Measurements from ENCODE around the gene NUDT19. TPM values are rescaled to one million over a fixed set of nuclear protein-coding genes. Genes with fewer than 3 reads are reported as not detected.
"Not testable (repeated sequence)": the region's sequence is repeated elsewhere in the genome, so short reads cannot be mapped to it uniquely, and the experiment has no call there.

Gene NUDT19
- total RNA-seq, 1 donor from 2014 or later = 11.1 TPM

DNA sequence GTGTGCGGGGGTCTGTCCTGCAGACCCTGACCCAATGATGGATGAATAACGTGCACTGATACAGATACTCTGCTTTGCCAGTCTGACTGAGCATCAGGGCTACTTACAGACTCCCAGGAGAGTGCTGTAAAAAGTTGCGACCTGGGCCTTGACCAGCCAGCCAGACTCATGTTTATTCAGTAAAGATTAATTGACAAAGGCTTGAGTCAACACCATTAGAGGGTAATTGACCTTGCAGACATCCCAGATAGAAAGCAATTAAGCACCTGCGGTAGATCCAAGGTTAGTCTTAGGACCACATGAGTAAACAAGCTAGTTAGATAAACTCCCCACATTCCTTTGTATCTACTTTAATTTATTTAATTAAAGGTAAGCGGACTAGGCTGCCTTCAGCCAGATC lies 10.4 kb downstream of the NUDT19 start:
- DNase-seq (ENCODE audit: low spot score) = no peak
- H3K36me3 Mint-ChIP-seq (ENCODE audit: low read depth) = peaks cover 17% of the 10 kb centered on the region
- no peaks in the 10 kb centered on the region for H3K27me3 Mint-ChIP-seq (ENCODE audit: low read depth)
- TF ChIP-seq, protein P1, sequence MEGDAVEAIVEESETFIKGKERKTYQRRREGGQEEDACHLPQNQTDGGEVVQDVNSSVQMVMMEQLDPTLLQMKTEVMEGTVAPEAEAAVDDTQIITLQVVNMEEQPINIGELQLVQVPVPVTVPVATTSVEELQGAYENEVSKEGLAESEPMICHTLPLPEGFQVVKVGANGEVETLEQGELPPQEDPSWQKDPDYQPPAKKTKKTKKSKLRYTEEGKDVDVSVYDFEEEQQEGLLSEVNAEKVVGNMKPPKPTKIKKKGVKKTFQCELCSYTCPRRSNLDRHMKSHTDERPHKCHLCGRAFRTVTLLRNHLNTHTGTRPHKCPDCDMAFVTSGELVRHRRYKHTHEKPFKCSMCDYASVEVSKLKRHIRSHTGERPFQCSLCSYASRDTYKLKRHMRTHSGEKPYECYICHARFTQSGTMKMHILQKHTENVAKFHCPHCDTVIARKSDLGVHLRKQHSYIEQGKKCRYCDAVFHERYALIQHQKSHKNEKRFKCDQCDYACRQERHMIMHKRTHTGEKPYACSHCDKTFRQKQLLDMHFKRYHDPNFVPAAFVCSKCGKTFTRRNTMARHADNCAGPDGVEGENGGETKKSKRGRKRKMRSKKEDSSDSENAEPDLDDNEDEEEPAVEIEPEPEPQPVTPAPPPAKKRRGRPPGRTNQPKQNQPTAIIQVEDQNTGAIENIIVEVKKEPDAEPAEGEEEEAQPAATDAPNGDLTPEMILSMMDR (IDR thresholded peaks at IDR 0.05) = no peak
- no peak overlapping the region for H3K4me3 Mint-ChIP-seq (ENCODE audit: unreplicated experiment)
- no peak overlapping the region for H3K27ac Mint-ChIP-seq (ENCODE audit: unreplicated experiment)
- H3K4me1 Mint-ChIP-seq (ENCODE audit: low read depth) = no peaks in the 10 kb centered on the region
- peaks cover 8% of the 10 kb centered on the region for H3K9me3 Mint-ChIP-seq (ENCODE audit: low read depth)

DNA sequence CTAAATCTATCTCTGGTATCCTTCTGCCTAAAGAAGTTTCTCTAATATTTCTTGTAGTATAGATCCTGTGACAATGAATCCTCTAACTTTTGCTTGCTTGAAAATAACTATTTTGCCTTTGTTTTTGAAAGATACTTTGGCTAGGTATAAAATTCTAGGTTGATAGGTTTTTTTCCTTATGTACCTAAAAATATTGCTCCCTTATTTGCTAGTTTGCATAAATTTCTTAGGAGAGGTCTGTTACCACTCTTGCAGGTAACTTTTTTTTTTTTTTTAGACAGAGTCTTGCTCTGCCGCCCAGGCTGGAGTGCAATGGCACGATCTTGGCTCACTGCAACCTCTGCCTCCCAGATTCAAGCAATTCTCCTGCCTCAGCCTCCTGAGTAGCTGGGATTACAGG lies 12.4 kb downstream of the NUDT19 start:
- not testable (repeated sequence) for DNase-seq (ENCODE audit: low spot score); H3K4me1 Mint-ChIP-seq (ENCODE audit: low read depth); H3K27me3 Mint-ChIP-seq (ENCODE audit: low read depth); H3K27ac Mint-ChIP-seq (ENCODE audit: unreplicated experiment); H3K4me3 Mint-ChIP-seq (ENCODE audit: unreplicated experiment); H3K9me3 Mint-ChIP-seq (ENCODE audit: low read depth)
- peaks cover 14% of the 10 kb centered on the region for H3K36me3 Mint-ChIP-seq (ENCODE audit: low read depth)

DNA sequence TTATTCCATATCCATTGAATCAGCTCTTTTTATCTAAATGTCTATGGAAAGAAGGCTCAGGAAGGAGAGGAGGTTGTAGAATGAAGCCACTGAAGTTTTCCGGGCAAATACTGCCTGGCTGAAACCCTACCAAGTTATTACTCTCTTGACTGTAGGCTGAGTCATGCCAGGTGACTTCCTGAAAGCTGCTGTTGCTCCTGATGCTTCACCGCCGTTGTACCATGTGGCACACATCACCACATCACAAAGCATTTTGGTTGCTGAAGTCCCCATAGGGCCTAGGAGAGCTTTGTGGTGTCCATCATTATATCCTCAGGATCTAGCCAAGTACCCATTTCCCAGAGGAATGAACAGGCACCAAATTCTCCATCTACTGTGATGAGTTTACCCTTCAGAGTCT lies 16.8 kb downstream of the NUDT19 start:
- no peaks in the 10 kb centered on the region for H3K27me3 Mint-ChIP-seq (ENCODE audit: low read depth)
- no peak for DNase-seq (ENCODE audit: low spot score)
- no peaks in the 10 kb centered on the region for H3K4me1 Mint-ChIP-seq (ENCODE audit: low read depth)
- H3K9me3 Mint-ChIP-seq (ENCODE audit: low read depth) = peaks cover 8% of the 10 kb centered on the region
- TF ChIP-seq, protein P1 (IDR thresholded peaks at IDR 0.05) = no peak
- H3K4me3 Mint-ChIP-seq (ENCODE audit: unreplicated experiment) = no peak overlapping the region
- H3K27ac Mint-ChIP-seq (ENCODE audit: unreplicated experiment) = no peak overlapping the region
- H3K36me3 Mint-ChIP-seq (ENCODE audit: low read depth) = peaks cover 15% of the 10 kb centered on the region

DNA sequence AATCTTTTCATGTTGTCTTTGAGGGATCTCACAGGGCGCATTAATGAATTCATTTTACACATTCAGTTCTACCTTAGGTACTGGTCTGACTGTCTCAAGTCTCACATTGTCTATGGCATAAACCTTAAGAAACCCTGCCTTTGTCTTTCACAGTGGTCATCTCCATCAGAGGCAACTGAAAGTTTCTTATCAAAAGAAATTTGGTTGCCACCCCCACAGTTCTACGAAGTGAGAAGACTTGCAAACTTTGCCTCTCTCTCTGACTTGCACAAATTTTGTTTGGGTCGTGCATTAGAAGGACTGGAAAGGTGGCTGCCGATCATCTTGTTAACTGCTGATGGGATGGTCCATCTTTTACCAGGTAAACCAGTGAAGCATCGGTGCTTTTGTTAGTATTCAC lies 17.4 kb downstream of the NUDT19 start:
- Mint-ChIP-seq H3K9me3 (ENCODE audit: low read depth) (peaks cover 5% of the 10 kb centered on the region), H3K4me3 (ENCODE audit: unreplicated experiment) (no peak overlapping the region), H3K27me3 (ENCODE audit: low read depth) (no peaks in the 10 kb centered on the region), H3K4me1 (ENCODE audit: low read depth) (no peaks in the 10 kb centered on the region), H3K36me3 (ENCODE audit: low read depth) (peaks cover 12% of the 10 kb centered on the region), H3K27ac (ENCODE audit: unreplicated experiment) (no peak overlapping the region)
- DNase-seq (ENCODE audit: low spot score) = no peak
- TF ChIP-seq, protein P1 (IDR thresholded peaks at IDR 0.05) = no peak

DNA sequence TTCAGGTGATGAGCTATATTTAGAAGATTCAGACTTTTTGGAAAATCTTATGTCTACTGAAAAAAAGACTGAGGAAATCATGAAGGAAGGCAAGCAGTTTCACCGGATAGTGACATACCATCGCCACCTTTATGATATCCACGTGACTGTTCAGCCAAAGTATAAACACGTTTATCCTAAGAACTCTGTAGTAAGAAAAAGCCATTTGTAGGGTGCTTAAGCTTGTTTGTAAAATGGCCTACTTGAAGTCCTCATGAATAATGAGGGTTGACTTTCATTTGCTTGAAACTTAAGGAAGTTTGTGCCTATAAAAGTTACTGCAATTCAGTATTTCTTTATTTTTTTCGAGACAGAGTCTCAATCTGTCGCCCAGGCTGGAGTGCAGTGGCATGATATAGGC lies 20.1 kb downstream of the NUDT19 start:
- peaks cover 16% of the 10 kb centered on the region for H3K36me3 Mint-ChIP-seq (ENCODE audit: low read depth)
- no peaks in the 10 kb centered on the region for H3K9me3 Mint-ChIP-seq (ENCODE audit: low read depth)
- H3K4me3 Mint-ChIP-seq (ENCODE audit: unreplicated experiment) = no peak overlapping the region
- no peak overlapping the region for H3K27ac Mint-ChIP-seq (ENCODE audit: unreplicated experiment)
- TF ChIP-seq, protein P1 (IDR thresholded peaks at IDR 0.05) = no peak
- H3K27me3 Mint-ChIP-seq (ENCODE audit: low read depth) = no peaks in the 10 kb centered on the region
- no peaks in the 10 kb centered on the region for H3K4me1 Mint-ChIP-seq (ENCODE audit: low read depth)
- DNase-seq (ENCODE audit: low spot score) = no peak

DNA sequence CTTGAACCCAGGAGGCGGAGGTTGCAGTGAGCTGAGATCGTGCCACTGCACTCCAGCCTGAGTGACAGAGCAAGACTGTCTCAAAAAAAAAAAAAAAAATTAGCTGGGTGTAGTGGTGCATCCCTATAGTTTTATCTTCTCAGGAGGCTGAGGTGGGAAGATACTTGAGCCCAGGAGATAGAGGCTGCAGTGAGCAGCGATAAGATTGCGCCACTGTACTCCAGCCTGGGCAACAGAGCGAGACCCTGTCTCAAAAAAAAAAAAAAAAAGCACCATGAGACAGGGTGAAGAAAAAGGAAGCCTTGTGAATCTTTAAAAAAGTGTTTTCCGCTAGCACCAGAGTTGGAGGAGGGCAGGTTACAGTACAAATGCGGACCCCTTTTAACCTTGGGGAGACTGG lies 24.6 kb downstream of the NUDT19 start:
- not testable (repeated sequence) for DNase-seq (ENCODE audit: low spot score); H3K4me1 Mint-ChIP-seq (ENCODE audit: low read depth); H3K27me3 Mint-ChIP-seq (ENCODE audit: low read depth); H3K9me3 Mint-ChIP-seq (ENCODE audit: low read depth); H3K4me3 Mint-ChIP-seq (ENCODE audit: unreplicated experiment); H3K27ac Mint-ChIP-seq (ENCODE audit: unreplicated experiment)
- H3K36me3 Mint-ChIP-seq (ENCODE audit: low read depth) = peaks cover 15% of the 10 kb centered on the region

Measured in chondrocyte (in vitro differentiated cells).